Liver (tissue), 9 donors: ENCODE data around the gene FGB. TPM values are rescaled to one million over a fixed set of nuclear protein-coding genes. Genes with fewer than 3 reads are reported as not detected.

Source experiments
- DNase-seq: peaks from one replicate; pipeline ENCODE4 v3.0.0-alpha.2; 2017; ENCODE audit warnings: low spot score
- H3K27ac ChIP-seq, 2 donors: one replicate each; pipeline ENCODE4 v1.7.0; 2013; ENCODE audit warnings: inconsistent platforms in 2 of 2, low read length in 2 of 2, control low read depth in 1 of 2, low read depth in 1 of 2, mild to moderate bottlenecking in 1 of 2
- H3K27me3 ChIP-seq, 4 donors: one replicate each; pipeline versions ENCODE4 v1.6.1 to v1.7.0; 2013; ENCODE audit warnings: low read length in 3 of 4, inconsistent platforms in 1 of 4, mild to moderate bottlenecking in 1 of 4, moderate library complexity in 1 of 4; ENCODE audit not compliant: control insufficient read depth in 4 of 4, insufficient read depth in 4 of 4
- H3K36me3 ChIP-seq, 4 donors: one replicate each; pipeline versions ENCODE4 v1.6.1 to v1.7.0; 2013; ENCODE audit warnings: low read length in 3 of 4, mild to moderate bottlenecking in 3 of 4, low read depth in 1 of 4, moderate library complexity in 1 of 4; ENCODE audit not compliant: control insufficient read depth in 4 of 4, insufficient read depth in 3 of 4
- H3K4me1 ChIP-seq, 4 donors: one replicate each; pipeline versions ENCODE4 v1.6.1 to v1.7.0; 2013; ENCODE audit warnings: low read length in 3 of 4, mild to moderate bottlenecking in 3 of 4, moderate library complexity in 1 of 4; ENCODE audit not compliant: control insufficient read depth in 4 of 4, insufficient read depth in 4 of 4
- H3K4me3 ChIP-seq, 3 donors: one replicate each; pipeline versions ENCODE4 v1.6.1 to v1.7.0; 2013; ENCODE audit warnings: low read length in 3 of 3, control low read depth in 1 of 3, low read depth in 1 of 3, mild to moderate bottlenecking in 1 of 3
- H3K9ac ChIP-seq, 2 donors: one replicate each; pipeline ENCODE4 v1.7.0; 2013; ENCODE audit warnings: low read length in 2 of 2, mild to moderate bottlenecking in 2 of 2, moderate library complexity in 2 of 2, control low read depth in 1 of 2, low read depth in 1 of 2
- H3K9me3 ChIP-seq, 4 donors: one replicate each; pipeline versions ENCODE4 v1.6.1 to v1.7.0; 2013; ENCODE audit warnings: low read length in 3 of 4; ENCODE audit not compliant: control insufficient read depth in 4 of 4
- EGR1 ChIP-seq, 2 donors: IDR thresholded peaks; 2 replicates each; pipeline ENCODE4 v1.6.1; 2016 to 2018; ENCODE audit warnings: antibody characterized with exemption in 2 of 2, low read depth in 2 of 2
- FOXA1 ChIP-seq: IDR thresholded peaks from 2 replicates; pipeline ENCODE4 v1.6.1; 2016; ENCODE audit warnings: antibody characterized with exemption
- FOXA2 ChIP-seq: IDR thresholded peaks from 2 replicates; pipeline ENCODE4 v1.6.1; 2016; ENCODE audit warnings: antibody characterized with exemption
- GABPA ChIP-seq, 2 donors: IDR thresholded peaks in 1 of 2; conservative IDR thresholded peaks in 1 of 2; 2 replicates each; pipeline ENCODE4 v1.6.1; 2016; ENCODE audit warnings: antibody characterized with exemption in 2 of 2, mild to moderate bottlenecking in 1 of 2, moderate library complexity in 1 of 2
- HNF4A ChIP-seq, 2 donors: conservative IDR thresholded peaks; 2 replicates each; pipeline ENCODE4 v1.6.1; 2016; ENCODE audit warnings: antibody characterized with exemption in 2 of 2, mild to moderate bottlenecking in 2 of 2
- HNF4G ChIP-seq: IDR thresholded peaks from 2 replicates; pipeline ENCODE4 v1.6.1; 2016; ENCODE audit warnings: antibody characterized with exemption
- JUND ChIP-seq, 2 donors: IDR thresholded peaks; 2 replicates each; pipeline ENCODE4 v1.6.1; 2016; ENCODE audit warnings: antibody characterized with exemption in 2 of 2
- MAX ChIP-seq: IDR thresholded peaks from 2 replicates; pipeline ENCODE4 v1.6.1; 2016; ENCODE audit warnings: antibody characterized with exemption
- NR2F2 ChIP-seq: IDR thresholded peaks from 2 replicates; pipeline ENCODE4 v1.6.1; 2016; ENCODE audit warnings: antibody characterized with exemption
- RAD21 ChIP-seq, 2 donors: IDR thresholded peaks; 2 replicates each; pipeline ENCODE4 v1.6.1; 2016; ENCODE audit warnings: antibody characterized with exemption in 2 of 2, mild to moderate bottlenecking in 2 of 2
- REST ChIP-seq: IDR thresholded peaks from 2 replicates; pipeline ENCODE4 v1.6.1; 2016; ENCODE audit warnings: antibody characterized with exemption, mild to moderate bottlenecking
- RXRA ChIP-seq, 2 donors: IDR thresholded peaks; 2 replicates each; pipeline ENCODE4 v1.6.1; 2017 to 2018; ENCODE audit warnings: antibody characterized with exemption in 2 of 2, mild to moderate bottlenecking in 1 of 2
- SP1 ChIP-seq: IDR thresholded peaks from 2 replicates; pipeline ENCODE4 v1.6.1; 2018; ENCODE audit warnings: antibody characterized with exemption, mild to moderate bottlenecking
- TAF1 ChIP-seq: conservative IDR thresholded peaks from 2 replicates; pipeline ENCODE4 v1.6.1; 2016; ENCODE audit warnings: antibody characterized with exemption, mild to moderate bottlenecking
- YY1 ChIP-seq: IDR thresholded peaks from 2 replicates; pipeline ENCODE4 v1.6.1; 2016; ENCODE audit warnings: antibody characterized with exemption, mild to moderate bottlenecking
- ZBTB33 ChIP-seq: IDR thresholded peaks from 2 replicates; pipeline ENCODE4 v1.6.1; 2016; ENCODE audit warnings: antibody characterized with exemption
- WGBS: extraction: QIAGEN DNeasy Blood & Tissue Kit; methylation state at CpG from one replicate; pipeline ENCODE4 v1.1.7; 2013; 5-methylcytosine and 5-hydroxymethylcytosine counted together
- polyA plus RNA-seq, 2 donors: library from polyadenylated mRNA; stranded (reverse) in 1 of 2; unstranded in 1 of 2; fragments of 200-250 nt in 1 of 2; fragments of >200 nt in 1 of 2; fragmentation: Nextera tagmentation in 1 of 2; extraction: Ambion mirVana in 1 of 2; gene quantifications; one replicate each; pipeline versions ENCODE4 v1.2.1 to v1.2.3, GENCODE V29; 2013 to 2015
- total RNA-seq, 2 donors: library from RNA; depleted of rRNA; stranded (reverse); fragments of >200 nt; gene quantifications; one replicate each; pipeline ENCODE4 v1.2.3, GENCODE V29; 2014
- TF ChIP-seq, protein P1 (sequence below): IDR thresholded peaks from 2 replicates; pipeline ENCODE4 v1.6.1; 2016; ENCODE audit warnings: antibody characterized with exemption
- TF ChIP-seq, protein P2 (sequence below): fragments of 150-350 bp; IDR thresholded peaks from 2 replicates; pipeline ENCODE4 v1.5.1; 2017; ENCODE audit warnings: improper control_type of control experiment, low read depth, low read length; ENCODE audit not compliant: missing input control
- donor health status: healthy.
- donor health status: healthy.
- donor health status: healthy.
- donor health status: healthy.
- donor health status: healthy.

FGB gene
- total and polyA plus RNA-seq, 4 donors = 11,318 to 21,431 (median 15,382) TPM

DNA sequence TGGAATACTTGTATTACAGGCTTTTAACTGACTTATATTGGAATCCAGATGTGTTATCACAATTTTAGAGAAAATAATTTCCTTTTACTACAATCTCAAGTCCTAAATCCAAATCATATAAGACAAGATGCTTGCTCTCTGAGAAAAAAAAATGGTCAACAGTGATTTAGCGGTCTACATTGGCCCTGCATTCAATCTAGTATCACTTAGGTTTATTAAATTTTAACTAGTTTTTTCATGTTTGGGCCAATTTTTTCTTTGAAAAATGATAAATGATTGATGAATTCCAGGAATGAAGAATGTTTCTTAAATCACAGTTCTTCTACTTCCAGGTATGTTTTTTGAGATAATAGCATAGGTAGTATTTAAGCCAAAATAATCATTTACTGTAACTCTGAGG is 52.4 kb downstream of the FGB start:
- Histone ChIP-seq H3K4me3 (peak overlapping the region in 1 of 3 donors; percentile 52), H3K4me1 (peaks cover 7 to 53% (median 48%) of the 10 kb centered on the region in 4 donors), H3K27me3 (no peaks in the 10 kb centered on the region), H3K36me3 (peaks cover 0 to 6% (median 4%) of the 10 kb centered on the region in 4 donors), H3K9ac (no peak overlapping the region), H3K27ac (peak overlapping the region; percentile 74 to 89), H3K9me3 (no peaks in the 10 kb centered on the region)
- no peak for DNase-seq
- TF ChIP-seq YY1 (peak; percentile 28), MAX (peak; percentile 20), FOXA2 (no peak), FOXA1 (no peak), TAF1 (peak; percentile 9), GABPA (IDR thresholded peaks at IDR 0.05 in 1 of 2, conservative IDR thresholded peaks at IDR 0.05 in 1 of 2) (no peak), JUND (IDR thresholded peaks at IDR 0.05) (no peak), NR2F2 (no peak), REST (no peak), HNF4A (conservative IDR thresholded peaks at IDR 0.05) (peak; percentile 17 to 28), HNF4G (no peak), EGR1 (IDR thresholded peaks at IDR 0.05; ENCODE audit: low read depth in 2 of 2) (no peak), SP1 (peak; percentile 61), ZBTB33 (no peak), RAD21 (IDR thresholded peaks at IDR 0.05) (no peak), RXRA (IDR thresholded peaks at IDR 0.05) (peak in 1 of 2 donors; percentile 37)
- TF ChIP-seq, protein P1, sequence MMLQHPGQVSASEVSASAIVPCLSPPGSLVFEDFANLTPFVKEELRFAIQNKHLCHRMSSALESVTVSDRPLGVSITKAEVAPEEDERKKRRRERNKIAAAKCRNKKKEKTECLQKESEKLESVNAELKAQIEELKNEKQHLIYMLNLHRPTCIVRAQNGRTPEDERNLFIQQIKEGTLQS = no peak
- TF ChIP-seq, protein P2, sequence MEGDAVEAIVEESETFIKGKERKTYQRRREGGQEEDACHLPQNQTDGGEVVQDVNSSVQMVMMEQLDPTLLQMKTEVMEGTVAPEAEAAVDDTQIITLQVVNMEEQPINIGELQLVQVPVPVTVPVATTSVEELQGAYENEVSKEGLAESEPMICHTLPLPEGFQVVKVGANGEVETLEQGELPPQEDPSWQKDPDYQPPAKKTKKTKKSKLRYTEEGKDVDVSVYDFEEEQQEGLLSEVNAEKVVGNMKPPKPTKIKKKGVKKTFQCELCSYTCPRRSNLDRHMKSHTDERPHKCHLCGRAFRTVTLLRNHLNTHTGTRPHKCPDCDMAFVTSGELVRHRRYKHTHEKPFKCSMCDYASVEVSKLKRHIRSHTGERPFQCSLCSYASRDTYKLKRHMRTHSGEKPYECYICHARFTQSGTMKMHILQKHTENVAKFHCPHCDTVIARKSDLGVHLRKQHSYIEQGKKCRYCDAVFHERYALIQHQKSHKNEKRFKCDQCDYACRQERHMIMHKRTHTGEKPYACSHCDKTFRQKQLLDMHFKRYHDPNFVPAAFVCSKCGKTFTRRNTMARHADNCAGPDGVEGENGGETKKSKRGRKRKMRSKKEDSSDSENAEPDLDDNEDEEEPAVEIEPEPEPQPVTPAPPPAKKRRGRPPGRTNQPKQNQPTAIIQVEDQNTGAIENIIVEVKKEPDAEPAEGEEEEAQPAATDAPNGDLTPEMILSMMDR = peak; percentile 9
- WGBS = 36% methylated on average over 1 of the region's 1 CpG
